ENCODE measurements around the gene CHRNB4. TPM values are rescaled to one million over a fixed set of nuclear protein-coding genes. Genes with fewer than 3 reads are reported as not detected.

CHRNB4 gene
- total and polyA plus RNA-seq, 7 donors: not detected

DNA sequence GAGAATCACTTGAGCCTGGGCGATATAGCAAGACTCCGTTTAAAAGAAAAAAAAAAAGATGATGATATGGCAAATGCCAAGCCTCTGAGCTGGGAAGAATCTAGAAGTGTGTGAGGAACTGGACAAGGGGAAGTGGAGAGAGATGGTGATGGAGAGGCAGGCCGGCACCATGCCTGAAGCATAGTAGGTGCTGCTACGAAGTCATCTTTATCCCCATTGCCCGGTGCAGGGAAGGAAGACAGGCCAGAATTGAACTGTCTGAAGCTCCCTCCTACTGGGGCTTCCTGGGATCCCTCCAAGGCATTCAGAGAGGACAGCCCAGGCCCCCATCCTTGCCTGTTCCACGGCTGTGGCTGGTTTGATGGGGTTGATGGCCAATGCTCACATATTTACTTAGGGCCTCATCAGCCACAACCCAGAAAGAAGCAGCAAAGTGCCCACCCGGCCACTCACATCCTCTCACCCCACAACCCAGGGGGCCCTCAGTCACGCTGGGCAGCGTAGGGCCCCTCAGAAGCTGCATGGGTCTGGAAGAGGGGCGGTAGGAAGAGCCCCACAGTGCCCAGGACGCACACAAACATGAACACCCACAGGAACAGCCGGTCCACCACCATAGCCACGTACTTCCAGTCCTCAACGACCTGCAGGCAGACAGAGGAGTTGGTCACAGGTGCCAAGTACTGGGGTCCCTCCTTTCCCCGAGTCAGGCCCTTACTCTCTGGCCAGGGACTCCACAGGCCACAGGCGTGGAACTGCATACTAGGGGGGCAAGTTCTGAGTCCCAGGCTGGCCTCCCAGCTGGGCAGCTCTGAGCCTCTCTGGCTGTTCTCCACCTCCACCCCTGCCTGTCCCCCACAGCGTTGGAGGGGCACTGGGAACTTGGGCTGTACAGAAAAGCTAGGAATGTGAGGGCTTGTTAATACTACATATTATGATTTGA lies 16.1 kb downstream of the CHRNB4 start:
- 87 to 90% (median 87%) methylated on average over 17 of the region's 17 CpGs for WGBS, 3 donors
- ATAC-seq (no peak), DNase-seq (no peak)
- Histone ChIP-seq H3K36me3 (ENCODE audit: insufficient read depth in 1 of 2, low read depth in 1 of 2) (no peaks in the 10 kb centered on the region), H3K27me3 (ENCODE audit: insufficient read depth in 3 of 3, low read length in 2 of 3) (peaks cover 0 to 44% (median 13%) of the 10 kb centered on the region in 3 donors), H3K4me3 (no peak overlapping the region), H3K9me3 (no peaks in the 10 kb centered on the region), H3K27ac (no peak overlapping the region), H3K4me1 (peaks cover 6% of the 10 kb centered on the region)
- TF ChIP-seq, protein P1, sequence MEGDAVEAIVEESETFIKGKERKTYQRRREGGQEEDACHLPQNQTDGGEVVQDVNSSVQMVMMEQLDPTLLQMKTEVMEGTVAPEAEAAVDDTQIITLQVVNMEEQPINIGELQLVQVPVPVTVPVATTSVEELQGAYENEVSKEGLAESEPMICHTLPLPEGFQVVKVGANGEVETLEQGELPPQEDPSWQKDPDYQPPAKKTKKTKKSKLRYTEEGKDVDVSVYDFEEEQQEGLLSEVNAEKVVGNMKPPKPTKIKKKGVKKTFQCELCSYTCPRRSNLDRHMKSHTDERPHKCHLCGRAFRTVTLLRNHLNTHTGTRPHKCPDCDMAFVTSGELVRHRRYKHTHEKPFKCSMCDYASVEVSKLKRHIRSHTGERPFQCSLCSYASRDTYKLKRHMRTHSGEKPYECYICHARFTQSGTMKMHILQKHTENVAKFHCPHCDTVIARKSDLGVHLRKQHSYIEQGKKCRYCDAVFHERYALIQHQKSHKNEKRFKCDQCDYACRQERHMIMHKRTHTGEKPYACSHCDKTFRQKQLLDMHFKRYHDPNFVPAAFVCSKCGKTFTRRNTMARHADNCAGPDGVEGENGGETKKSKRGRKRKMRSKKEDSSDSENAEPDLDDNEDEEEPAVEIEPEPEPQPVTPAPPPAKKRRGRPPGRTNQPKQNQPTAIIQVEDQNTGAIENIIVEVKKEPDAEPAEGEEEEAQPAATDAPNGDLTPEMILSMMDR (IDR thresholded peaks at IDR 0.05): no peak
- intact Hi-C loops (cut with DNase I): no loop called here

DNA sequence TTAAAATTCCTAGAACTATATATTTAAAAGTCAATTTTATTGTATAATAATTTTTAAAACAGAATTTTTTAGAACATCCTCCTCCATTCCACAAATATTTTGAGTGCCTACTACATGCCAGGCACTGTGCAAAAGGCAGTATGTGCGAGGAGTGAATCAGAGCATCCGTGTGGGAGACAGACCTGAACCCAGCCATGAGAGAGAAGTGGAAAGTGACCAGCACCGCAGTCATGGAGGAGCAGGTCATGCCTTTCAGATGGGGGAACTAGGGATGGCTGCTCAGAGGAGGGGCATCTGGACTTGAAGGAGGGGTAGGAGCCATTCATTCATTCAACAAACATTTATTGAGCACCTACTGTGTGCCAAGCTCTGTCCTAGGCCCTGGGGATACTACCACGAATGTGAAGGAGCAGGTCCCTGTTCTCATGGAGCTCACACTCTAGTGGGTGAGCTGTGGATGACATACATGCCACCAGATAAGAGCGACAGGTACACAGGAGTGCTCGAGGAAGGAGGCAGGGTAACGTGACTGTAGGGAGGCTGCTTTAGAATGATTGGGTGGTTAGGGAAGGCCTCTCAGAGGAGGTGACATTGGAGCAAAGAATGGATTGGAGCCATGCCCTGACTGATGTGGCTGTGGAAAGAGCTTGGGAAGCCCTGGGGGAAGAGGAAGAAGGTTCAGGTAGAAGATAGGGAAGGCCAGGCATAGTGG lies 17.1 kb downstream of the CHRNB4 start:
- WGBS, 3 donors: 88 to 90% (median 90%) methylated on average over 7 of the region's 7 CpGs
- Histone ChIP-seq H3K4me1 (peaks cover 7% of the 10 kb centered on the region), H3K36me3 (ENCODE audit: insufficient read depth in 1 of 2, low read depth in 1 of 2) (no peaks in the 10 kb centered on the region), H3K9me3 (no peaks in the 10 kb centered on the region), H3K27ac (no peak overlapping the region), H3K27me3 (ENCODE audit: insufficient read depth in 3 of 3, low read length in 2 of 3) (peaks cover 0 to 51% (median 20%) of the 10 kb centered on the region in 3 donors), H3K4me3 (no peak overlapping the region)
- DNase-seq (no peak), ATAC-seq (no peak)
- TF ChIP-seq, protein P1 (IDR thresholded peaks at IDR 0.05): no peak
- intact Hi-C loops (cut with DNase I): no loop called here

DNA sequence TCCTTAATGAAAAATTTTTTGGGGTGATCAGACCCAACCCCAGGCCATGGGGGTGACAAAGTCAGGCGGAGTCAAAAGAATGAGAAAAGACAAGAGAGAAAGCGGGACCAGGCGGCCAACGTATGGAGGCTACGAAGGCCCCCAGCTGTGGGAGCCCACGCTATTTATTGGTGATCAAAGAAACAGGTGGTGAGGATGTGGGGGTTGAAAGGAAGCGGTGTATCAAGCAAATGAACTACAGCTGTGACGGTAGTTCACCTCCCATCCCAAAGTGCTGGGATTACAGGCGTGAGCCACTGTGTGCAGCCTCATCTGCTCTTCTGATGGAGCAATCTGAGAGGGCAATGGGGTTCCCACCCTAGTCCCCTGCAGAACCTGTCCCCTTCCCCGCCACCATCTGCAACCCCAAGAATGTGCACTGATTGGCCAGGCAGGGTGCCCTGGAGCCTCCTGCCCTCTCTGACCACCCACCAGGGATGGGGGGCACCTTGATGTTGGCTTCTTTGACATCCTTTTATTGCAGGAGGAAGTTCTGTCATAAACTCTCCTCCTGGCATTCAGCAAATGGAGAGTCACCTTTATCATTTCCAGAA lies 19.1 kb downstream of the CHRNB4 start:
- DNase-seq (no peak), ATAC-seq (no peak)
- Histone ChIP-seq H3K4me3 (no peak overlapping the region), H3K27me3 (ENCODE audit: insufficient read depth in 3 of 3, low read length in 2 of 3) (peaks cover 0 to 44% (median 20%) of the 10 kb centered on the region in 3 donors), H3K27ac (no peak overlapping the region), H3K9me3 (no peaks in the 10 kb centered on the region), H3K4me1 (peaks cover 7% of the 10 kb centered on the region), H3K36me3 (ENCODE audit: insufficient read depth in 1 of 2, low read depth in 1 of 2) (no peaks in the 10 kb centered on the region)
- 56 to 62% (median 62%) methylated on average over 10 of the region's 10 CpGs for WGBS, 3 donors
- TF ChIP-seq, protein P1 (IDR thresholded peaks at IDR 0.05): no peak
- intact Hi-C loops (cut with DNase I): no loop called here

DNA sequence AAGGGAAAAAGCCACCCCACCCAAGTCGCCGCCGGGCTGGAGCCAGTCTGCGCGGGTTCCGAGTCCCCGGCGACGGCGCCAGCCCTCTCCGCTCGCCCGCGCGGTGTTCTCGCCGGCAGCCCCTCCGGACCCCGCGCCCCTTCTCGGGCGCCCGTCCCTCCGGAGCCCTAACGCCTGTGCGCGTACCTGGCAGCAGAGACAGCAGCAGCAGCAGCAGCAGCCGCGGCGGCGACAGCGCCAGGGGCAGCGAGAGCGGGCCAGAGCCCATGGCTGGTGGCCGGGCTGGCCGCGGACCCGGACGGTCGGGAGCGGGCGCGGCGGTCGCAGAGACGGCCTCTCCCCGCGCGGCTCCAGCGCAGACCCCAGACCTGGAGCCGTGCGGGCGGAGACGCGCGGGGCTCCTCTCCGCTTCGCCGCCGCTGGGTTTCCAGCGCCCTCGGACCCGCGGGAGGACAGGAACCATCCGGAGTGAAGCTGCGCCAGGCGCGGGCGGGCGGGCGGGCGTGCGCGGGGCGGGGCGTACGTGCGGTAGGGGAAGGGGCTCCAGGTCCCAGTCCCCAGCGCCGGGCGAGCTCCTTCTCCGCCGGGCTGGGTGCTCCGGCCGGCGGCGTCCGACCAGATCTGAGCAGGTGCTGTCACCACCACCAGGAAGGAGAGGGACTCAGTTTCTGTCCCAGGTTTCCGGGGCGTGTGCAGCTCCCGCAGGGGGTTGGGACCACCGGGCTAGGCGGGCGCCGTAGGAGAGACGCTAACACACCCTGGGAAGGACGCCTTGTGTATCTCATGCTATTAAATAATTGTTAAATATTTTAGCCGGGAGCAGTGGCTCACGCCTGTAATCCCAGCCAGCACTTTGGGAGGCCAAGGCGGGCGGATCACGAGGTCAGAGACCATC lies 20.2 kb downstream of the CHRNB4 start, which contains the start of gene CHRNA3:
TSS of gene CHRNA3 (minus strand) at position 470 of the 895 bp plus-strand sequence. CDS start at position 268, 202 bp downstream.
- Histone ChIP-seq H3K27me3 (ENCODE audit: insufficient read depth in 3 of 3, low read length in 2 of 3) (peaks cover 0 to 39% (median 20%) of the 10 kb centered on the region in 3 donors), H3K4me3 (peak within 1 kb of the TSS; percentile 61), H3K27ac (no peak within 1 kb of the TSS), H3K36me3 (ENCODE audit: insufficient read depth in 1 of 2, low read depth in 1 of 2) (no peaks in the 10 kb centered on the region), H3K4me1 (peaks cover 7% of the 10 kb centered on the region), H3K9me3 (no peaks in the 10 kb centered on the region)
- TF ChIP-seq, protein P1 (IDR thresholded peaks at IDR 0.05): no peak
- 1 to 2% (median 2%) methylated on average over 49 to 102 of the region's 102 CpGs for WGBS, 3 donors
- no peak for DNase-seq
- intact Hi-C loops (cut with DNase I): no loop called here
- ATAC-seq: peak; percentile 22 to 30 (median 26)
